Measurements from ENCODE around the gene RASL10A.

- TF ChIP-seq CTCF (conservative IDR thresholded peaks at IDR 0.05) (no peak), ZFX (IDR thresholded peaks at IDR 0.05) (no peak)
These were observed 786 bp downstream of the RASL10A start for GRCh38 chr22:29314537-29315285.

Measured in C4-2B (cell line).